HepG2 (cell line): ENCODE results near the gene WBP2NL. TPM values are rescaled to one million over a fixed set of nuclear protein-coding genes. Genes with fewer than 3 reads are reported as not detected.

Experiments
- GATAD2A ChIP-seq: IDR thresholded peaks from 2 replicates; pipeline ENCODE4 v1.6.1; 2016
- HNF4A ChIP-seq: sonication (generic); formaldehyde crosslinking; IDR thresholded peaks from 2 replicates; pipeline ENCODE4 v1.4.0; 2020; ENCODE audit warnings: missing genetic modification reagents
- KLF16 ChIP-seq, 2 experiments: sonication (generic) in 1 of 2; formaldehyde crosslinking in 1 of 2; IDR thresholded peaks; 2 replicates each; pipeline versions ENCODE4 v1.6.1 to v1.8.0; 2016 to 2023; ENCODE audit warnings: missing genetic modification reagents in 2 of 2, missing compliant biosample characterization in 1 of 2
- MIER2 ChIP-seq: IDR thresholded peaks from 2 replicates; pipeline ENCODE4 v1.6.1; 2016; ENCODE audit warnings: missing biosample characterization, missing genetic modification reagents
- NFYC ChIP-seq: IDR thresholded peaks from 2 replicates; pipeline ENCODE4 v1.6.1; 2016; ENCODE audit warnings: missing genetic modification reagents, missing compliant biosample characterization
- PHF8 ChIP-seq: sonication (generic); formaldehyde crosslinking; IDR thresholded peaks from 2 replicates; pipeline ENCODE4 v1.5.0; 2020; ENCODE audit warnings: missing genetic modification reagents
- PRDM10 ChIP-seq: sonication (generic); formaldehyde crosslinking; IDR thresholded peaks from 2 replicates; pipeline ENCODE4 v1.4.0; 2020; ENCODE audit warnings: low read depth, missing genetic modification reagents
- RARA ChIP-seq: IDR thresholded peaks from 2 replicates; pipeline ENCODE4 v1.6.1; 2016; ENCODE audit warnings: missing genetic modification reagents, missing compliant biosample characterization
- RORA ChIP-seq: sonication (generic); formaldehyde crosslinking; IDR thresholded peaks from 2 replicates; pipeline ENCODE4 v1.5.0; 2020; ENCODE audit warnings: mild to moderate bottlenecking, missing genetic modification reagents, moderate library complexity
- SAFB2 ChIP-seq: sonication (generic); formaldehyde crosslinking; IDR thresholded peaks from 2 replicates; pipeline ENCODE4 v1.5.1; 2020; ENCODE audit warnings: missing genetic modification reagents, low read depth, mild to moderate bottlenecking, borderline replicate concordance
- SMARCC2 ChIP-seq: fragments of 450-650 bp; IDR thresholded peaks from 2 replicates; pipeline ENCODE4 v1.6.1; 2017; ENCODE audit warnings: antibody characterized with exemption, mild to moderate bottlenecking
- TCF7L2 ChIP-seq: IDR thresholded peaks from 2 replicates; pipeline ENCODE4 v1.6.1; 2011; ENCODE audit warnings: mild to moderate bottlenecking, low read depth, low read length, moderate library complexity
- ZNF10 ChIP-seq: sonication (generic); formaldehyde crosslinking; IDR thresholded peaks from 2 replicates; pipeline ENCODE4 v1.4.0; 2020; ENCODE audit warnings: mild to moderate bottlenecking, low read depth, missing genetic modification reagents, borderline replicate concordance
- ZNF17 ChIP-seq: sonication (generic); formaldehyde crosslinking; IDR thresholded peaks from 2 replicates; pipeline ENCODE4 v1.5.0; 2020; ENCODE audit warnings: mild to moderate bottlenecking, missing genetic modification reagents
- ZNF335 ChIP-seq: sonication (generic); formaldehyde crosslinking; IDR thresholded peaks from 2 replicates; pipeline ENCODE4 v1.4.0; 2020; ENCODE audit warnings: missing genetic modification reagents
- ZNF337 ChIP-seq: sonication (generic); formaldehyde crosslinking; IDR thresholded peaks from 2 replicates; pipeline ENCODE4 v1.5.1; 2020; ENCODE audit warnings: missing genetic modification reagents, low read depth, mild to moderate bottlenecking, borderline replicate concordance
- ZNF33A ChIP-seq: sonication (generic); formaldehyde crosslinking; IDR thresholded peaks from 2 replicates; pipeline ENCODE4 v1.5.1; 2020; ENCODE audit warnings: missing genetic modification reagents, mild to moderate bottlenecking, moderate library complexity, borderline replicate concordance
- ZNF691 ChIP-seq: sonication (generic); formaldehyde crosslinking; IDR thresholded peaks from 2 replicates; pipeline ENCODE4 v1.4.0; 2020; ENCODE audit warnings: missing genetic modification reagents, low read depth, mild to moderate bottlenecking, borderline replicate concordance
- ZNF784 ChIP-seq: sonication (generic); formaldehyde crosslinking; IDR thresholded peaks from 2 replicates; pipeline ENCODE4 v1.5.1; 2020; ENCODE audit warnings: missing genetic modification reagents, mild to moderate bottlenecking, borderline replicate concordance
- polyA plus RNA-seq, 8 experiments: library from polyadenylated mRNA; depleted of rRNA in 3 of 8; stranded (reverse) in 7 of 8; unstranded in 1 of 8; fragments of >200 nt; fragmentation: Illumina TruSeq in 4 of 8; extraction: Trizol in 4 of 8; gene quantifications; 2 replicates each; pipeline versions ENCODE4 v1.2.1 to v1.2.3, GENCODE V29; 2011 to 2016; ENCODE audit warnings: low read depth in 4 of 8, missing spikeins in 1 of 8, mixed read lengths in 1 of 8; ENCODE audit not compliant: insufficient read depth in 1 of 8
- total RNA-seq, 5 experiments: library from RNA; depleted of rRNA; stranded (reverse); fragments of >200 nt; fragmentation: Illumina TruSeq; extraction: Trizol; gene quantifications; 2 replicates each; pipeline ENCODE4 v1.2.3, GENCODE V29; 2016; ENCODE audit warnings: low read depth in 1 of 5

The WBP2NL gene
- total and polyA plus RNA-seq, 2 of the 13 experiments (the other 11 are each of a cell fraction or from before 2014, with no cell fraction given): not detected

GRCh38 chr22:42064629-42065028 lies 66.0 kb downstream of the WBP2NL start (continued):
- TF ChIP-seq ZNF33A (CRISPR knock-in tag): no peak
- no peak for TF ChIP-seq PRDM10 (CRISPR knock-in tag)
- peak; percentile 11; the same call in 1 of the 2 replicates for TF ChIP-seq RARA
- no peak for TF ChIP-seq ZNF10 (CRISPR knock-in tag)
- 0 out of 2 replicates have a peak, but pooled peaks have one; percentile 55 for TF ChIP-seq RORA (CRISPR knock-in tag)
- TF ChIP-seq HNF4A (CRISPR knock-in tag): peak; percentile 81
- no peak for TF ChIP-seq TCF7L2
- no peak for TF ChIP-seq NFYC (CRISPR knock-in tag)
- TF ChIP-seq ZNF17: no peak
- no peak for TF ChIP-seq PHF8 (CRISPR knock-in tag)
- TF ChIP-seq ZNF337 (CRISPR knock-in tag): no peak
- no peak for TF ChIP-seq KLF16 (CRISPR knock-in tag; IDR thresholded peaks at IDR 0.05)
- no peak for TF ChIP-seq SAFB2 (CRISPR knock-in tag)
- no peak for TF ChIP-seq SMARCC2
- no peak for TF ChIP-seq MIER2 (CRISPR knock-in tag)
- no peak for TF ChIP-seq ZNF691 (CRISPR knock-in tag)
- TF ChIP-seq ZNF784 (CRISPR knock-in tag): no peak
- no peak for TF ChIP-seq ZNF335 (CRISPR knock-in tag)
- TF ChIP-seq GATAD2A: no peak
- TF ChIP-seq, all 625 proteins: peak for 11
